ENCODE results near the gene ANTXR1. TPM values are rescaled to one million over a fixed set of nuclear protein-coding genes. Genes with fewer than 3 reads are reported as not detected.

ANTXR1 gene
- total RNA-seq, 1 experiment from 2014 or later, result 25.7 TPM

GRCh38 chr2:69221512-69221911, 208.5 kb downstream of the ANTXR1 start:
- Histone ChIP-seq H4K20me1 (ENCODE audit: insufficient read depth) (no peaks in the 10 kb centered on the region), H3K27ac (ENCODE audit: low read depth, low read length) (no peak overlapping the region), H3K9me3 (ENCODE audit: control insufficient read depth in 1 of 2, insufficient read depth in 1 of 2, low read depth in 1 of 2, low read length in 2 of 2) (no peaks in the 10 kb centered on the region), H3K4me3 (replicated peaks in 1 of 2; ENCODE audit: low read depth in 1 of 2, low read length in 2 of 2) (no peak overlapping the region), H3K4me1 (ENCODE audit: control insufficient read depth in 1 of 2, insufficient read depth in 2 of 2, low read length in 2 of 2) (no peaks in the 10 kb centered on the region), H3K9me2 (ENCODE audit: insufficient read depth) (no peaks in the 10 kb centered on the region), H3K79me2 (ENCODE audit: insufficient read depth, low read length) (no peaks in the 10 kb centered on the region), H3K4me2 (ENCODE audit: low read length) (no peak overlapping the region), H3K36me3 (ENCODE audit: control insufficient read depth in 1 of 2, insufficient read depth in 2 of 2, low read length in 2 of 2) (no peaks in the 10 kb centered on the region), H3K9ac (ENCODE audit: low read length) (no peak overlapping the region), H3K27me3 (ENCODE audit: insufficient read depth, low read length) (no peaks in the 10 kb centered on the region), H2AFZ (ENCODE audit: low read depth, low read length, poor library complexity, severe bottlenecking) (no peak overlapping the region)
- intact Hi-C loops (cut with micrococcal nuclease), result no loop called here
- no TSS peak for BruUV-seq (replicated peaks)
- DNase-seq (ENCODE audit: low read depth, low spot score), result no peak
- CTCF ChIA-PET, result no interaction called here
- ATAC-seq, result no peak
- TF ChIP-seq, protein P1, sequence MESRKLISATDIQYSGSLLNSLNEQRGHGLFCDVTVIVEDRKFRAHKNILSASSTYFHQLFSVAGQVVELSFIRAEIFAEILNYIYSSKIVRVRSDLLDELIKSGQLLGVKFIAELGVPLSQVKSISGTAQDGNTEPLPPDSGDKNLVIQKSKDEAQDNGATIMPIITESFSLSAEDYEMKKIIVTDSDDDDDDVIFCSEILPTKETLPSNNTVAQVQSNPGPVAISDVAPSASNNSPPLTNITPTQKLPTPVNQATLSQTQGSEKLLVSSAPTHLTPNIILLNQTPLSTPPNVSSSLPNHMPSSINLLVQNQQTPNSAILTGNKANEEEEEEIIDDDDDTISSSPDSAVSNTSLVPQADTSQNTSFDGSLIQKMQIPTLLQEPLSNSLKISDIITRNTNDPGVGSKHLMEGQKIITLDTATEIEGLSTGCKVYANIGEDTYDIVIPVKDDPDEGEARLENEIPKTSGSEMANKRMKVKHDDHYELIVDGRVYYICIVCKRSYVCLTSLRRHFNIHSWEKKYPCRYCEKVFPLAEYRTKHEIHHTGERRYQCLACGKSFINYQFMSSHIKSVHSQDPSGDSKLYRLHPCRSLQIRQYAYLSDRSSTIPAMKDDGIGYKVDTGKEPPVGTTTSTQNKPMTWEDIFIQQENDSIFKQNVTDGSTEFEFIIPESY (IDR thresholded peaks at IDR 0.05; ENCODE audit: extremely low read depth, insufficient replicate concordance, low read length), result no peak
- no peak for TF ChIP-seq CEBPB (IDR thresholded peaks at IDR 0.05; ENCODE audit: low read depth)
- RAD21 ChIA-PET (ENCODE audit: low non-redundant PET in 1 of 2, low total read pairs in 2 of 2, uncharacterized antibody in 2 of 2, unreplicated experiment in 2 of 2), result no interaction called here
- POLR2A ChIA-PET, result no interaction called here

DNA sequence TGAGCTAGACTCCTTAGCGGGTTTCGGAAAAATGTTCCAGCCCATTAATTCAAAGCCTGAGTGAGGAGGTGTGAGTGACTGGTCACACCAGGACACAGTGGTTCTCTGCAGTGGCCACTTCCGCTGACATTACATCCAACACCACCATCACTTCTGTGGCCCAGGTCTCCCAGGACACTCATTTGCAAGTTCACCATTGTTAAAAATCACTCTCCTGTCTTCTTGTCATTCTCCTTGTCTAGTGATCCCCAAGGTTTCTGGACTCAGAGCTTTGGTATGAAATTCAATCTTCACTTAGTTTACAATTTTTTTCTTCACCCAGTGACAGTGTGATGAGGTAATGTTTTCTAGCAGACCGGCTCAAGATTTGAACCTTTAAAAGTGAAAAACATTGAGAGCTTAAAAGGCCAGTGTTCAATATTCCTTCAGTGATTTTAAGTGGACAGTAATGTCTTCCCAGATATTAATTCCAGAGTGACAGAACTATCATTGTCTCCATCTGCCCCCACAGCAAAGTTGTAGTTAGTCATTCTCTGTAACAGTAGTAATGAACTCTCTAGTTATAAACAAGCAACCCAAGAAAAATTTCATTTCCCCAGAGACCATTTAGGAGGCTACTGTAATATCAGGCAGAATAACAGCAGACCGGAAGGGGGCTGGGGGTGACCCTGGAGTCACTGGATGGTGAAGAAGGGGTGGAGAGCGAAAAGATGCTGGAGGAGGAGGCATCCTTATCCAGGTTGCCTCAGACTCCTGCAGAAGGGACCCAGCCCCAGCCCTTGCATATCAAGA, 209.2 kb downstream of the ANTXR1 start:
- RAD21 ChIA-PET (ENCODE audit: low non-redundant PET in 1 of 2, low total read pairs in 2 of 2, uncharacterized antibody in 2 of 2, unreplicated experiment in 2 of 2), result no interaction called here

More for the DNA sequence above, 209.2 kb downstream of the ANTXR1 start:
- DNase-seq (ENCODE audit: low read depth, low spot score), result no peak
- TF ChIP-seq SIN3A (IDR thresholded peaks at IDR 0.05; ENCODE audit: low read depth), result no peak
- TF ChIP-seq POLR2A (IDR thresholded peaks at IDR 0.05; ENCODE audit: borderline replicate concordance, extremely low read depth, insufficient read depth, insufficient read length), result no peak
- TF ChIP-seq CBX3 (IDR thresholded peaks at IDR 0.05; ENCODE audit: low read depth), result no peak
- no peak for TF ChIP-seq SP1 (IDR thresholded peaks at IDR 0.05; ENCODE audit: low read depth)
- TF ChIP-seq EZH2 (IDR thresholded peaks at IDR 0.05), result no peak
- TF ChIP-seq, protein P1 (IDR thresholded peaks at IDR 0.05; ENCODE audit: extremely low read depth, insufficient replicate concordance, low read length), result no peak
- TF ChIP-seq, protein P2, sequence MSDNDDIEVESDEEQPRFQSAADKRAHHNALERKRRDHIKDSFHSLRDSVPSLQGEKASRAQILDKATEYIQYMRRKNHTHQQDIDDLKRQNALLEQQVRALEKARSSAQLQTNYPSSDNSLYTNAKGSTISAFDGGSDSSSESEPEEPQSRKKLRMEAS (IDR thresholded peaks at IDR 0.05), result no peak
- TF ChIP-seq SRF (IDR thresholded peaks at IDR 0.05; ENCODE audit: low read depth), result no peak
- TF ChIP-seq EZH2phosphoT487 (IDR thresholded peaks at IDR 0.05; ENCODE audit: borderline replicate concordance), result no peak
- no peak for TF ChIP-seq JUND (IDR thresholded peaks at IDR 0.05)
- TF ChIP-seq ELF1 (IDR thresholded peaks at IDR 0.05; ENCODE audit: borderline replicate concordance, low read depth), result no peak
- H3K27me3 ChIP-seq (ENCODE audit: insufficient read depth, low read length), result no peaks in the 10 kb centered on the region
- no TSS peak for BruUV-seq (replicated peaks)
- no peak overlapping the region for H3K4me3 ChIP-seq (replicated peaks in 1 of 2; ENCODE audit: low read depth in 1 of 2, low read length in 2 of 2)
- no peak overlapping the region for H3K4me2 ChIP-seq (ENCODE audit: low read length)
- H3K4me1 ChIP-seq (ENCODE audit: control insufficient read depth in 1 of 2, insufficient read depth in 2 of 2, low read length in 2 of 2), result no peaks in the 10 kb centered on the region
- no peaks in the 10 kb centered on the region for H3K9me3 ChIP-seq (ENCODE audit: control insufficient read depth in 1 of 2, insufficient read depth in 1 of 2, low read depth in 1 of 2, low read length in 2 of 2)
- H2AFZ ChIP-seq (ENCODE audit: low read depth, low read length, poor library complexity, severe bottlenecking), result no peak overlapping the region
- H3K9me2 ChIP-seq (ENCODE audit: insufficient read depth), result no peaks in the 10 kb centered on the region
- H3K36me3 ChIP-seq (ENCODE audit: control insufficient read depth in 1 of 2, insufficient read depth in 2 of 2, low read length in 2 of 2), result no peaks in the 10 kb centered on the region
- H3K9ac ChIP-seq (ENCODE audit: low read length), result no peak overlapping the region
- ChIA-PET CTCF (no interaction called here), POLR2A (no interaction called here)
- intact Hi-C loops (cut with micrococcal nuclease), result no loop called here
- ATAC-seq, result no peak
- H3K27ac ChIP-seq (ENCODE audit: low read depth, low read length), result no peak overlapping the region
- no peaks in the 10 kb centered on the region for H4K20me1 ChIP-seq (ENCODE audit: insufficient read depth)
- H3K79me2 ChIP-seq (ENCODE audit: insufficient read depth, low read length), result no peaks in the 10 kb centered on the region

All from HCT116 (cell line).